HG02943 (cell line): ENCODE measurements around the gene WSCD2.
"Not testable (repeated sequence)": the region's sequence is repeated elsewhere in the genome, so short reads cannot be mapped to it uniquely, and the experiment has no call there.

ENCODE experiments used
- ATAC-seq: cut with Tn5 transposase; IDR thresholded peaks from one replicate; pipeline ENCODE4 v1.9.1; 2021; ENCODE audit warnings: mild to moderate bottlenecking, low read depth, moderate library complexity; ENCODE audit not compliant: unreplicated experiment

The WSCD2 gene

GRCh38 chr12:108191938-108192337 lies 62.9 kb downstream of the WSCD2 start:
- no peak for ATAC-seq

GRCh38 chr12:108193493-108193892 lies 64.4 kb downstream of the WSCD2 start:
- no peak for ATAC-seq

GRCh38 chr12:108193917-108194316 lies 64.8 kb downstream of the WSCD2 start:
- ATAC-seq: no peak

DNA sequence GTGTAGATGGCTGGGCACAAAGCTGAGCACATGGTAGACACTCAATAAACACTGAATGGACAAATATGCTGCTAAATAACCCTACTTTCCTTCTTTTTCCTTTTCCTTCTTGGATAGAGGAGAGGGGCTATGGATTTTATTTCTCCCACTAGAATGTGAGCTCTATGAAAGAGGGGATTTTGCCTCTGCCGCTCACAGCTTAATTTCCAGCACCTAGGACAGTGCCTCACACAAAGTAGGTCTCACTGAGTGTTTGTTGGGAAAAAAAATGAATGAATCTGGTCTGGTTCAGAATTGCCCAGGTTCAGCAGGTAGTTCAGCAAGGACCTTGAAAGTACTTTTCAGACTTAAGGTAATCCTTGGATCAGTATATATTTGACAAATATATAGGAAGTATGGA lies 65.5 kb downstream of the WSCD2 start:
- no peak for ATAC-seq

DNA sequence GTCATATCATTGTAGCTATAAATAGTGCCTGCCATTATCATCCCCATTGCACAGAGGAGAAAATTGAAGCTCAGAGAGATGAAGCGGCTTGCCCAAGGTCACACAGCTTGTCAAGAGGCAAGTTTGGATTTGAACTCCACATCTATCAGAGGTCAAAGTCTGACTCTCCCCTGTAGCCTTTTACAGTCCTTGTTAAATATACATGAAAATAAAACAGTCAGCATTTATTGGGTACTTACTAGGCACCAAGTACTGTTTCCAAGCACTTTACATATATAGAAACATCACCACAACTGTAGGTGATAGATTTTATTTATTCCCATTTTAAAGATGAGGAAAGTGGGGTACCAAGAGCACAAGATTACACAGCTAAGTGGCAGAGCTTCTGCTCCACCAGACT lies 67.2 kb downstream of the WSCD2 start:
- ATAC-seq: no peak

GRCh38 chr12:108196921-108197320 lies 67.8 kb downstream of the WSCD2 start:
- no peak for ATAC-seq

DNA sequence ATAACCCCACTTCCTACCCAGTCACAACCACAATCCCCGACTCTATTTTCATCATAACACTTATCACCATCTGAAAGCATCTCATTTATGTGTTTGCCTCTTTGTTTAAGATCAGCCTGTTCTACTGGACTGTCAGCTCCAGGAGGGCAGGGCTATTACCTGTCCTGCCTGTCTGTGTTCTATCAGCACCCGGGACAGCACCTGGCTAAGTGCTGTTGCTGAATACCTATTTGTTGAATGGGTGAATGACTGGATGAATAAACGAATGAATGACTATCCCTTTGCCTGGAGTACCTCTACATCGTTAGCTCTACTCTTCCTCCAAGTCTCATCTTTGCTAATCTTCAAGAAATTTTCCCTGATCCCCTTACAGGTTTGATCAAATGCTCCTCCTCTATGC lies 69.0 kb downstream of the WSCD2 start:
- no peak for ATAC-seq

DNA sequence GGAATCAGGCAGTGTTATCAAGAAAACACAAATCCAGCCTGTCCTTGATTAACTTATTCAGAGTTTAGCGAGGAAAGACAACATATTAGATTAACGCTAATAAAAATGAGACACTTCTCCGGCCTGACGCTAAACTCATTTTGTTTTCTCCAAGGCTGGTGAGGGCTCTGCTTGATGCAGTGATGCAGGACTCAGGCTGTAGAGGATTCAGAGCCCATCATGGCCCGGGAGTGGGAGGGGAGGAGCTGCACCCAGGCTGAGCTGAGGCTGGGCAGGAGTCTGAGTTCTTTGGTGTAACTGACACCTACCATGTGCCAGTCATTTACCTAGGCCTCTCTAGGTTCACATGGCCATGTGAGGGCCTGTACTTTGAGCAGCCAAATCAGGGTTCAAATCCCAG lies 70.0 kb downstream of the WSCD2 start:
- no peak for ATAC-seq

DNA sequence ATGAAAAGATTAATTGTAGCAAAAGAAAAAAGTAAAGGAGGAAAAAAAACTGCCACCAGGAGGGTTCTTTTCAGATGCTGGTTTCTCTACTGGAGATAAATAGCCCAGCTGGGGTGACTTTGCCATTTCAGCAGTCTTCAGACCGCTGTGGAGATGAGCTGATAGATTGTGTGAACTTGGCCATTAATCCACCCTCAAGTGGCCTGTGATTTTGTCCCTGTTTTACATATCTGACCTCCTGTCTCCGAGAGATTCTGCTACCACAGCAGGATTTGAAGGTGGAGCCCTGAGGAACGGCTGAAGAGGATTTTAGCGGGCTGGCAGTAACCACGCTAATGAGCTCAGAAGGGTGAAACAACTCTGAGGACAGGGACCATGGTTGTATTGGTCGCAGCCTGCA lies 72.7 kb downstream of the WSCD2 start:
- no peak for ATAC-seq

DNA sequence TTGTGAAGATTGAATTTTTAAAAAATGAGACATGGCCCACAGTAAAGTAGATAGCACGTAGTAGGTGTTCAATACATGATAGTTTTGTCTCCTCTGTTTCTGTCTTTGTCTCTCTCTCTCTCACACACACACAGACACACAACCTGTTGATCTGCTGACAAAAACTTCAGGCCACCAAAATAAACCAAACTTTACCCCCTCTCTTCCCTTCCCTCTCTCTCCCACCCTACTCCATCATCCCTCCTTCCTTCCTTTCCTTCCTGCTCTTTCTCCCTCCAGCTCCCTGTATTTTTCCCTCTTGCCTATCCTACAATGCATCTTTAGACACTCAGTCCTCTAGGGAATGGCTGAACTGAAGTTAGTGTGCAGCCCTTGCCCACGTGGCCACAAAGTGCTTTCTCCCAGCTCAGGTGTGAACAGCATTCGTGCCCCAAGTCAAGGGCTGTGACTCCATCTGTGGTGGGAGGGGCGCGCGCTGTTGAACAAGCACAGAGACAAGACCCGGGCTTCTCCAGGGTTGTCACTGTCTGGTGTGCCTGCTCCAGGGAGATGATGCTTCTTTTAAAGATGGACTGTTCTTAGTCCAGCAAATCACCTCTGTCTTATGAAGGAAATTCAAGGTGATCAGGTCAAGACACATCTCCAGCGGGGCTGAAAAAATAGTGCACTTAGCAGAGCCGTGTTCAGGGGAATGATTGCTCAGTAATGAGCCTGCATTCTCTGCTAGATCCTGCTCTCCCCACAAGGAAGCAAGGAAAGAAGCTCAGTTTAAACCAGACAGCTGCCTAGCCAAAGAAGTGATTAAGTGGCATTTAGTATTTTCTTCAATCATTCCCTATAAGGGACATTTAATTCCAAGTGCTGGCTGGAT lies 75.3 kb downstream of the WSCD2 start:
- ATAC-seq: no peak

DNA sequence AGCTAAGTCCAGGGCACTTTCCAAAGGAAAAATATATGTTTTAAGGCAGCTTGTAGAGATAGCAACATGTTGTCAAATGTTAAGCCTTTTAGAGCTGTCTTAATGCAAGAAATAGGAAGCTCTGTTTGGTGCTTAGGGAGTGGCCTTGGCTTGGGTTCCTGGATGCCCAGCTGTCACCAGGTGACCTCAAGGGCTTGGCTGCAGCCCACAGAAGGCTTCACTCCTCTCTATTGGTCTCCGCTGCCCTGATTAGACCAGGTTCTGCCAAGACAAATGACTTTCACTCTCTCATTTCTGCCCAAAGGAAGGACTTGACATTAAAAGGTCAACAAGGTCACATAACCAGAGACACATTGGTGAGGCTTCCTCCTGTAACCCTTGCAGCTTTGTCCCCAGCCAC lies 76.8 kb downstream of the WSCD2 start:
- ATAC-seq: no peak

DNA sequence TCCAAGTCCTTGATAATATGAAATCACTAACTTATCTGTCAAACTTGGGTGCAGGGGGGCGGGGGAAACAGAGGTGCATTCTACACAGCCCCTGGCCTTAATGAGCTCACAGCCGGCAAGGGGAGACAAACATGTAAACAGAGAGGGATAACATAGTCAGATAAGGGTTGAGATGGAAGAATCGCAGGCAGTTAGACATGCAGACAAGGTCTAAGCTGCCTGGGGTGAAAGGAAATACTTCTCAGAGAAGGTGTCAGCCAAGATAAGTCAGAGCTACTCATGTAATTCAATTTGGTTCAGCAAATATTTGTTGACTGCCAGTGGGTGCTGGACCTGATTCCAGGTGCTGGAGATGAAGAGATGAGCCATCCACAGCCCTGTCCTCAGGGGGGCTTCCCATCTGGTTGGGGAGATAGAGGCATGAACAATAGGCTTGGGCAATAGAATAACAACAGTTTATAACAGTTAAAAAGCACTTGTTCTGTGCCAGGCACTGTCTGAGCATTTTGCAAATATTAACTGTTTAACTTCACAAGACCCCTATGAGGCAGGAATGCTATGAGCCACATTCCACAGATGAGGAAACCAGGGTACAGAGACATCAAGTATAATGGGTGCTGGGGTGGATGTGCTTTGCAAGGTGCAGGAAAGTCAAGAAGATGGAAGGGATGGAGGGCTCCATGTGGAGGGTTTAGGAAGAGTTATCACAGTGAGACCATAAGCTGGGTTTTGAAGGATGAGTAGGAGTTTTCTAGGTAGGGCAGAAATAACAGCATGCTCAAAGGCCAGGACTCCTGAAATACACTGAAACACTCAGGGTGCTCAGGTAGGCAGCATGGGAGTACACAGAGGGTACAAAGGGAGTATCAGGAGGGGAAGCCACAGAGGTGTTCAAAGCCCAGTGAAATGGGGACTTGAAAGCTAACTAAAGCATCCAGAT lies 79.0 kb downstream of the WSCD2 start:
- ATAC-seq: no peak

DNA sequence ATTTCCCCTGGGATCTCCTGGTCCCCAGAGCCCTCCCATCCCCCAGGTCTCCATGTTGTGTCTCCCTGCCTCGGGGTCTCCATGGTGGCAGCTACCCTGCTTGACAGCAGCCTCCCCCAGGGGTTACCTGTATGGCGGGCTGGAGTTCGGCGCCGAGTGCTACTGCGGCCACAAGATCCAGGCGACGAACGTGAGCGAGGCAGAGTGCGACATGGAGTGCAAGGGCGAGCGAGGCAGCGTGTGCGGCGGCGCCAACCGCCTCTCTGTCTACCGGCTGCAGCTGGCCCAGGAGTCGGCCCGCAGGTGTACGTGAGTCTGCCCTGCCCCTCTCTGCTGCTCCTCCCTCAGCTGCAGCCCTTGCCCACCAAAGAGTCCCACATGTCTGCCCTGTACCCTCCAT lies 80.9 kb downstream of the WSCD2 start:
- ATAC-seq: no peak

- no peak for ATAC-seq
These were observed 82.1 kb downstream of the WSCD2 start for GRCh38 chr12:108211157-108211556.

DNA sequence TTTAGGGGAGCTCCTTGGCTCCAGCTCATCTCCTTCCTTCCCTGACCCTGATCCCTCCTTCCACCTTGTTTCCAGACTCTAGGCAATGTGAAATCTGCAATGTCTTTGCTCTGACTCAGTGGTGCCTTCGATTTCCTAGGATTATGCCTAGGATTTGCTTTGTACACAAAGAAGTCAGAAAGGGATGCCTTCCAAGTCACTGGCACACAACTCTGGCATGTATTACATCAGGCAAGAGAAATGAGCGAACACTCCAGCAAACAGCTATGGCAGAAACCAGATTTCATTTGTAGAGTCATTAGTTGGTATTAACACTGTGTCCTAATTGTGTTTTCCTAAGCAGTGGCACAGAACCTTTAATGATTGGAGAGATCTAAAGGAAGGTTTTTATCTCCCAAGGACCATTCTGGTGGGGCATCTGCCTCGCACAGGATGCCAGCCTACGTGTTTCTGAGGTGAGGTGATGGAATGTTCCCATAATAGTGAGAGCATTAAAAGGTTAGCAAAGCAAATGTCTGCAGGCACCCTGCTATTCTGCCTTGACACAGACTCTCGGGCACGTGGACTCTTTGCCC lies 84.9 kb downstream of the WSCD2 start:
- no peak for ATAC-seq

- no peak for ATAC-seq
These were observed 85.4 kb downstream of the WSCD2 start for GRCh38 chr12:108214486-108214885.

GRCh38 chr12:108215458-108215857 lies 86.4 kb downstream of the WSCD2 start:
- ATAC-seq: no peak

- ATAC-seq: no peak
These were observed 89.8 kb downstream of the WSCD2 start for GRCh38 chr12:108218921-108219320.

GRCh38 chr12:108225101-108225500 lies 96.0 kb downstream of the WSCD2 start:
- ATAC-seq: not testable (repeated sequence)

DNA sequence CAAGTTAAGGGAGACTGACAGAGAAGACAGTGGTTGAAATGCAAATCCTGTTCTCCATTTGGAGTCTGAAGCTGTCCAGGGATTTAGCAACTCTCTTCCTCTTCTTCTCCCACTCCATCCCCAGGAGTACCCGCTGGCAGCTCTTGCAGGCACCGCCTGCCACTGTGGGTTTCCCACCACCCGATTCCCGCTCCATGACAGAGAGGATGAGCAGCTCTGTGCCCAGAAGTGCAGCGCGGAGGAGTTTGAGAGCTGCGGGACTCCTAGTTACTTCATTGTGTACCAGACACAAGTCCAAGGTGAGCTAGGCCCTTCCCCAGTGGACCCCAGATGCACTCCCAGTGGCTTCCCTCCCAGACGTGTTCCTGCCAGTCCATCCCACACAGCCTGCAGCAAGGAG lies 97.8 kb downstream of the WSCD2 start:
- no peak for ATAC-seq

- ATAC-seq: no peak
These were observed 99.7 kb downstream of the WSCD2 start for GRCh38 chr12:108228746-108229145.
